ENCODE measurements around the gene FHIT. TPM values are rescaled to one million over a fixed set of nuclear protein-coding genes. Genes with fewer than 3 reads are reported as not detected.
"Not testable (repeated sequence)": the region's sequence is repeated elsewhere in the genome, so short reads cannot be mapped to it uniquely, and the experiment has no call there.

Gene FHIT
- total RNA-seq, 1 experiment from 2014 or later = 0.39 TPM

- peak; percentile 59 for DNase-seq (ENCODE audit: low read depth)
Observed at GRCh38 chr3:60573494-60573893, 677.8 kb downstream of the FHIT start.

GRCh38 chr3:60571511-60571910 lies 679.7 kb downstream of the FHIT start:
- DNase-seq (ENCODE audit: low read depth) = no peak

GRCh38 chr3:60557122-60557521 lies 694.1 kb downstream of the FHIT start:
- DNase-seq (ENCODE audit: low read depth) = no peak

GRCh38 chr3:60555686-60556354 lies 695.4 kb downstream of the FHIT start:
- DNase-seq (ENCODE audit: low read depth) = peak; percentile 72

GRCh38 chr3:60553144-60553543 lies 698.1 kb downstream of the FHIT start:
- no peak for DNase-seq (ENCODE audit: low read depth)

- peak; percentile 24 for DNase-seq (ENCODE audit: low read depth)
Observed at GRCh38 chr3:60552581-60552980, 698.7 kb downstream of the FHIT start.

GRCh38 chr3:60551455-60552209 lies 699.6 kb downstream of the FHIT start:
- DNase-seq (ENCODE audit: low read depth) = no peak

GRCh38 chr3:60549863-60550262 lies 701.4 kb downstream of the FHIT start:
- no peak for DNase-seq (ENCODE audit: low read depth)

GRCh38 chr3:60542995-60543394 lies 708.3 kb downstream of the FHIT start:
- no peak for DNase-seq (ENCODE audit: low read depth)

- not testable (repeated sequence) for DNase-seq (ENCODE audit: low read depth)
Observed at GRCh38 chr3:60539394-60539793, 711.9 kb downstream of the FHIT start.

- DNase-seq (ENCODE audit: low read depth) = no peak
Observed at GRCh38 chr3:60536420-60536819, 714.8 kb downstream of the FHIT start.

GRCh38 chr3:60531759-60532158 lies 719.5 kb downstream of the FHIT start:
- no peak for DNase-seq (ENCODE audit: low read depth)

GRCh38 chr3:60528651-60529050 lies 722.6 kb downstream of the FHIT start:
- DNase-seq (ENCODE audit: low read depth) = no peak

- no peak for DNase-seq (ENCODE audit: low read depth)
Observed at GRCh38 chr3:60523536-60523935, 727.7 kb downstream of the FHIT start.

GRCh38 chr3:60517134-60517533 lies 734.1 kb downstream of the FHIT start:
- no peak for DNase-seq (ENCODE audit: low read depth)

- DNase-seq (ENCODE audit: low read depth) = no peak
Observed at GRCh38 chr3:60514866-60515265, 736.4 kb downstream of the FHIT start.

GRCh38 chr3:60514085-60514649 lies 737.1 kb downstream of the FHIT start:
- DNase-seq (ENCODE audit: low read depth) = no peak

- no peak for DNase-seq (ENCODE audit: low read depth)
Observed at GRCh38 chr3:60513241-60513640, 738.0 kb downstream of the FHIT start.

GRCh38 chr3:60512506-60512905 lies 738.7 kb downstream of the FHIT start:
- no peak for DNase-seq (ENCODE audit: low read depth)

- no peak for DNase-seq (ENCODE audit: low read depth)
Observed at GRCh38 chr3:60509471-60509870, 741.8 kb downstream of the FHIT start.

GRCh38 chr3:60504827-60505457 lies 746.3 kb downstream of the FHIT start:
- no peak for DNase-seq (ENCODE audit: low read depth)

GRCh38 chr3:60501314-60501713 lies 749.9 kb downstream of the FHIT start:
- DNase-seq (ENCODE audit: low read depth) = peak; percentile 3

GRCh38 chr3:60497902-60498301 lies 753.4 kb downstream of the FHIT start:
- DNase-seq (ENCODE audit: low read depth) = no peak

Data from M059J (cell line).